Liver (tissue), 9 donors: ENCODE measurements around the gene DRG2. TPM values are rescaled to one million over a fixed set of nuclear protein-coding genes. Genes with fewer than 3 reads are reported as not detected.

Experiments used
- DNase-seq: peaks from one replicate; pipeline ENCODE4 v3.0.0-alpha.2; 2017; ENCODE audit warnings: low spot score
- H3K27ac ChIP-seq, 2 donors: one replicate each; pipeline ENCODE4 v1.7.0; 2013; ENCODE audit warnings: inconsistent platforms in 2 of 2, low read length in 2 of 2, control low read depth in 1 of 2, low read depth in 1 of 2, mild to moderate bottlenecking in 1 of 2
- H3K27me3 ChIP-seq, 4 donors: one replicate each; pipeline versions ENCODE4 v1.6.1 to v1.7.0; 2013; ENCODE audit warnings: low read length in 3 of 4, inconsistent platforms in 1 of 4, mild to moderate bottlenecking in 1 of 4, moderate library complexity in 1 of 4; ENCODE audit not compliant: control insufficient read depth in 4 of 4, insufficient read depth in 4 of 4
- H3K36me3 ChIP-seq, 4 donors: one replicate each; pipeline versions ENCODE4 v1.6.1 to v1.7.0; 2013; ENCODE audit warnings: low read length in 3 of 4, mild to moderate bottlenecking in 3 of 4, low read depth in 1 of 4, moderate library complexity in 1 of 4; ENCODE audit not compliant: control insufficient read depth in 4 of 4, insufficient read depth in 3 of 4
- H3K4me1 ChIP-seq, 4 donors: one replicate each; pipeline versions ENCODE4 v1.6.1 to v1.7.0; 2013; ENCODE audit warnings: low read length in 3 of 4, mild to moderate bottlenecking in 3 of 4, moderate library complexity in 1 of 4; ENCODE audit not compliant: control insufficient read depth in 4 of 4, insufficient read depth in 4 of 4
- H3K4me3 ChIP-seq, 3 donors: one replicate each; pipeline versions ENCODE4 v1.6.1 to v1.7.0; 2013; ENCODE audit warnings: low read length in 3 of 3, control low read depth in 1 of 3, low read depth in 1 of 3, mild to moderate bottlenecking in 1 of 3
- H3K9ac ChIP-seq, 2 donors: one replicate each; pipeline ENCODE4 v1.7.0; 2013; ENCODE audit warnings: low read length in 2 of 2, mild to moderate bottlenecking in 2 of 2, moderate library complexity in 2 of 2, control low read depth in 1 of 2, low read depth in 1 of 2
- H3K9me3 ChIP-seq, 4 donors: one replicate each; pipeline versions ENCODE4 v1.6.1 to v1.7.0; 2013; ENCODE audit warnings: low read length in 3 of 4; ENCODE audit not compliant: control insufficient read depth in 4 of 4
- ATF3 ChIP-seq: IDR thresholded peaks from 2 replicates; pipeline ENCODE4 v1.6.1; 2016; ENCODE audit warnings: antibody characterized with exemption
- CTCF ChIP-seq: fragments of 150-350 bp; IDR thresholded peaks from 2 replicates; pipeline ENCODE4 v1.5.1; 2017; ENCODE audit warnings: improper control_type of control experiment, low read depth, low read length; ENCODE audit not compliant: missing input control
- FOXA1 ChIP-seq: IDR thresholded peaks from 2 replicates; pipeline ENCODE4 v1.6.1; 2016; ENCODE audit warnings: antibody characterized with exemption
- FOXA2 ChIP-seq: IDR thresholded peaks from 2 replicates; pipeline ENCODE4 v1.6.1; 2016; ENCODE audit warnings: antibody characterized with exemption
- GABPA ChIP-seq, 2 donors: IDR thresholded peaks in 1 of 2; conservative IDR thresholded peaks in 1 of 2; 2 replicates each; pipeline ENCODE4 v1.6.1; 2016; ENCODE audit warnings: antibody characterized with exemption in 2 of 2, mild to moderate bottlenecking in 1 of 2, moderate library complexity in 1 of 2
- HNF4A ChIP-seq, 2 donors: conservative IDR thresholded peaks; 2 replicates each; pipeline ENCODE4 v1.6.1; 2016; ENCODE audit warnings: antibody characterized with exemption in 2 of 2, mild to moderate bottlenecking in 2 of 2
- HNF4G ChIP-seq: IDR thresholded peaks from 2 replicates; pipeline ENCODE4 v1.6.1; 2016; ENCODE audit warnings: antibody characterized with exemption
- JUND ChIP-seq, 2 donors: IDR thresholded peaks; 2 replicates each; pipeline ENCODE4 v1.6.1; 2016; ENCODE audit warnings: antibody characterized with exemption in 2 of 2
- MAX ChIP-seq: IDR thresholded peaks from 2 replicates; pipeline ENCODE4 v1.6.1; 2016; ENCODE audit warnings: antibody characterized with exemption
- NR2F2 ChIP-seq: IDR thresholded peaks from 2 replicates; pipeline ENCODE4 v1.6.1; 2016; ENCODE audit warnings: antibody characterized with exemption
- RAD21 ChIP-seq, 2 donors: IDR thresholded peaks; 2 replicates each; pipeline ENCODE4 v1.6.1; 2016; ENCODE audit warnings: antibody characterized with exemption in 2 of 2, mild to moderate bottlenecking in 2 of 2
- RXRA ChIP-seq, 2 donors: IDR thresholded peaks; 2 replicates each; pipeline ENCODE4 v1.6.1; 2017 to 2018; ENCODE audit warnings: antibody characterized with exemption in 2 of 2, mild to moderate bottlenecking in 1 of 2
- SP1 ChIP-seq: IDR thresholded peaks from 2 replicates; pipeline ENCODE4 v1.6.1; 2018; ENCODE audit warnings: antibody characterized with exemption, mild to moderate bottlenecking
- TAF1 ChIP-seq: conservative IDR thresholded peaks from 2 replicates; pipeline ENCODE4 v1.6.1; 2016; ENCODE audit warnings: antibody characterized with exemption, mild to moderate bottlenecking
- YY1 ChIP-seq: IDR thresholded peaks from 2 replicates; pipeline ENCODE4 v1.6.1; 2016; ENCODE audit warnings: antibody characterized with exemption, mild to moderate bottlenecking
- WGBS: extraction: QIAGEN DNeasy Blood & Tissue Kit; methylation state at CpG from one replicate; pipeline ENCODE4 v1.1.7; 2013; 5-methylcytosine and 5-hydroxymethylcytosine counted together
- polyA plus RNA-seq, 2 donors: library from polyadenylated mRNA; stranded (reverse) in 1 of 2; unstranded in 1 of 2; fragments of 200-250 nt in 1 of 2; fragments of >200 nt in 1 of 2; fragmentation: Nextera tagmentation in 1 of 2; extraction: Ambion mirVana in 1 of 2; gene quantifications; one replicate each; pipeline versions ENCODE4 v1.2.1 to v1.2.3, GENCODE V29; 2013 to 2015
- total RNA-seq, 2 donors: library from RNA; depleted of rRNA; stranded (reverse); fragments of >200 nt; gene quantifications; one replicate each; pipeline ENCODE4 v1.2.3, GENCODE V29; 2014
- TF ChIP-seq, protein P1 (sequence below): IDR thresholded peaks from 2 replicates; pipeline ENCODE4 v1.6.1; 2016; ENCODE audit warnings: antibody characterized with exemption
- TF ChIP-seq, protein P2 (sequence below): IDR thresholded peaks from 2 replicates; pipeline ENCODE4 v1.6.1; 2016; ENCODE audit warnings: antibody characterized with exemption, mild to moderate bottlenecking
- donor health status: healthy.
- donor health status: healthy.
- donor health status: healthy.
- donor health status: healthy.
- donor health status: healthy.

Gene DRG2
- total and polyA plus RNA-seq, 4 donors = 10.9 to 24.9 (median 18.6) TPM

DNA sequence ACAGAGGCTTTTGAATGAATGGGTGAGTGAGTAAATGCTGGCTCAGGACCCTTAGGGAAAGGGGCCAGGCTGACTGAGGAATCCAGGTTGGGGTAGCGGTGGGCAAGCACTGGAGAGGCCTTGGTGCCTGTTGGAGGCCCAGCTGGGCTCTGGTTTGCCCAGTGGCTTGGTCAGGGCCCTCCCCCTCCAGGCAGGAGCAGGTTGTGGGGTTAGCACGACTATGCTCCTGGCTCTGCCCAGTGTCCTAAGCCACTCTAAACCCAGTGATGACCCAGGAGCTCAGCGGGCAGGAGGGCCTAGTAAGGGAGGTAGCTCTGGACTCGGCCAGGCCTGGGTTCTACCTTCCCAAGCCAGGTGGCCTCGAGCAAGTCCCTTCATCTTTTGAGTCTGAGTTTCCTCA lies 28.3 kb downstream of the DRG2 start:
- peaks cover 10 to 63% (median 41%) of the 10 kb centered on the region in 4 donors for H3K4me1 ChIP-seq
- H3K9ac ChIP-seq = peak overlapping the region; percentile 24 to 80
- no peak for TF ChIP-seq SP1
- TF ChIP-seq HNF4A (conservative IDR thresholded peaks at IDR 0.05) = no peak
- no peak for TF ChIP-seq JUND (IDR thresholded peaks at IDR 0.05)
- TF ChIP-seq RAD21 (IDR thresholded peaks at IDR 0.05) = no peak
- TF ChIP-seq ATF3 = no peak
- no peak for TF ChIP-seq TAF1
- TF ChIP-seq, protein P1, sequence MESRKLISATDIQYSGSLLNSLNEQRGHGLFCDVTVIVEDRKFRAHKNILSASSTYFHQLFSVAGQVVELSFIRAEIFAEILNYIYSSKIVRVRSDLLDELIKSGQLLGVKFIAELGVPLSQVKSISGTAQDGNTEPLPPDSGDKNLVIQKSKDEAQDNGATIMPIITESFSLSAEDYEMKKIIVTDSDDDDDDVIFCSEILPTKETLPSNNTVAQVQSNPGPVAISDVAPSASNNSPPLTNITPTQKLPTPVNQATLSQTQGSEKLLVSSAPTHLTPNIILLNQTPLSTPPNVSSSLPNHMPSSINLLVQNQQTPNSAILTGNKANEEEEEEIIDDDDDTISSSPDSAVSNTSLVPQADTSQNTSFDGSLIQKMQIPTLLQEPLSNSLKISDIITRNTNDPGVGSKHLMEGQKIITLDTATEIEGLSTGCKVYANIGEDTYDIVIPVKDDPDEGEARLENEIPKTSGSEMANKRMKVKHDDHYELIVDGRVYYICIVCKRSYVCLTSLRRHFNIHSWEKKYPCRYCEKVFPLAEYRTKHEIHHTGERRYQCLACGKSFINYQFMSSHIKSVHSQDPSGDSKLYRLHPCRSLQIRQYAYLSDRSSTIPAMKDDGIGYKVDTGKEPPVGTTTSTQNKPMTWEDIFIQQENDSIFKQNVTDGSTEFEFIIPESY = no peak
- TF ChIP-seq CTCF = no peak
- TF ChIP-seq, protein P2, sequence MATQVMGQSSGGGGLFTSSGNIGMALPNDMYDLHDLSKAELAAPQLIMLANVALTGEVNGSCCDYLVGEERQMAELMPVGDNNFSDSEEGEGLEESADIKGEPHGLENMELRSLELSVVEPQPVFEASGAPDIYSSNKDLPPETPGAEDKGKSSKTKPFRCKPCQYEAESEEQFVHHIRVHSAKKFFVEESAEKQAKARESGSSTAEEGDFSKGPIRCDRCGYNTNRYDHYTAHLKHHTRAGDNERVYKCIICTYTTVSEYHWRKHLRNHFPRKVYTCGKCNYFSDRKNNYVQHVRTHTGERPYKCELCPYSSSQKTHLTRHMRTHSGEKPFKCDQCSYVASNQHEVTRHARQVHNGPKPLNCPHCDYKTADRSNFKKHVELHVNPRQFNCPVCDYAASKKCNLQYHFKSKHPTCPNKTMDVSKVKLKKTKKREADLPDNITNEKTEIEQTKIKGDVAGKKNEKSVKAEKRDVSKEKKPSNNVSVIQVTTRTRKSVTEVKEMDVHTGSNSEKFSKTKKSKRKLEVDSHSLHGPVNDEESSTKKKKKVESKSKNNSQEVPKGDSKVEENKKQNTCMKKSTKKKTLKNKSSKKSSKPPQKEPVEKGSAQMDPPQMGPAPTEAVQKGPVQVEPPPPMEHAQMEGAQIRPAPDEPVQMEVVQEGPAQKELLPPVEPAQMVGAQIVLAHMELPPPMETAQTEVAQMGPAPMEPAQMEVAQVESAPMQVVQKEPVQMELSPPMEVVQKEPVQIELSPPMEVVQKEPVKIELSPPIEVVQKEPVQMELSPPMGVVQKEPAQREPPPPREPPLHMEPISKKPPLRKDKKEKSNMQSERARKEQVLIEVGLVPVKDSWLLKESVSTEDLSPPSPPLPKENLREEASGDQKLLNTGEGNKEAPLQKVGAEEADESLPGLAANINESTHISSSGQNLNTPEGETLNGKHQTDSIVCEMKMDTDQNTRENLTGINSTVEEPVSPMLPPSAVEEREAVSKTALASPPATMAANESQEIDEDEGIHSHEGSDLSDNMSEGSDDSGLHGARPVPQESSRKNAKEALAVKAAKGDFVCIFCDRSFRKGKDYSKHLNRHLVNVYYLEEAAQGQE = no peak
- no peak for TF ChIP-seq MAX
- no peak for TF ChIP-seq GABPA (IDR thresholded peaks at IDR 0.05 in 1 of 2, conservative IDR thresholded peaks at IDR 0.05 in 1 of 2)
- H3K27me3 ChIP-seq = no peaks in the 10 kb centered on the region
- DNase-seq = no peak
- H3K9me3 ChIP-seq = no peaks in the 10 kb centered on the region
- 43% methylated on average over 5 of the region's 5 CpGs for WGBS
- peak overlapping the region; percentile 12 to 71 (median 49) for H3K4me3 ChIP-seq
- peak overlapping the region; percentile 83 to 94 for H3K27ac ChIP-seq
- H3K36me3 ChIP-seq = no peaks in the 10 kb centered on the region

- WGBS = 38% methylated on average over 1 of the region's 1 CpG
- no peak for DNase-seq
- H3K27ac ChIP-seq = peak overlapping the region; percentile 83 to 94
- TF ChIP-seq FOXA1 (no peak), HNF4A (conservative IDR thresholded peaks at IDR 0.05) (peak; percentile 99), TAF1 (no peak), MAX (no peak), GABPA (IDR thresholded peaks at IDR 0.05 in 1 of 2, conservative IDR thresholded peaks at IDR 0.05 in 1 of 2) (no peak), NR2F2 (no peak), FOXA2 (peak; percentile 30), HNF4G (peak; percentile 97), RXRA (IDR thresholded peaks at IDR 0.05) (peak; percentile 89 to 90), YY1 (peak; percentile 58), SP1 (peak; percentile 99)
- TF ChIP-seq, protein P2 = peak; percentile 92
- TF ChIP-seq, protein P1 = no peak
Observed at GRCh38 chr17:18117533-18117932, 29.8 kb downstream of the DRG2 start.

More at GRCh38 chr17:18117533-18117932, 29.8 kb downstream of the DRG2 start:
- Histone ChIP-seq H3K4me1 (peaks cover 10 to 50% (median 31%) of the 10 kb centered on the region in 4 donors), H3K9me3 (no peaks in the 10 kb centered on the region), H3K36me3 (no peaks in the 10 kb centered on the region), H3K4me3 (peak overlapping the region; percentile 27 to 71 (median 57)), H3K27me3 (no peaks in the 10 kb centered on the region), H3K9ac (peak overlapping the region; percentile 39 to 80)
